Activated naive CD4-positive, alpha-beta T cell treated with anti-CD3 and anti-CD28 coated beads, Interleukin-2, amount 50 U/mL, for 24 hours (primary cell): ENCODE data around the gene STAT5B.
A peak's percentile ranks its signal among the peaks of the same experiment; 100 is the strongest.

ENCODE experiments used
- H3K27ac Mint-ChIP-seq: one replicate; pipeline ENCODE4 v1.8.0; 2021; ENCODE audit warnings: mild to moderate bottlenecking, mixed read lengths
- H3K27me3 Mint-ChIP-seq: one replicate; pipeline ENCODE4 v1.8.0; 2021; ENCODE audit warnings: mixed read lengths
- H3K36me3 Mint-ChIP-seq: one replicate; pipeline ENCODE4 v1.8.0; 2021; ENCODE audit warnings: mixed read lengths
- H3K4me1 Mint-ChIP-seq: one replicate; pipeline ENCODE4 v1.8.0; 2021; ENCODE audit warnings: mixed read lengths
- H3K4me3 Mint-ChIP-seq: one replicate; pipeline ENCODE4 v1.8.0; 2021; ENCODE audit warnings: mild to moderate bottlenecking, mixed read lengths
- H3K9me3 Mint-ChIP-seq: one replicate; pipeline ENCODE4 v1.8.0; 2021; ENCODE audit warnings: mixed read lengths

STAT5B gene

GRCh38 chr17:42159796-42160530 lies 116.2 kb downstream of the STAT5B start:
- no peaks in the 10 kb centered on the region for H3K9me3 Mint-ChIP-seq
- peaks cover 5% of the 10 kb centered on the region for H3K4me1 Mint-ChIP-seq
- H3K36me3 Mint-ChIP-seq: no peaks in the 10 kb centered on the region
- no peak overlapping the region for H3K4me3 Mint-ChIP-seq
- no peaks in the 10 kb centered on the region for H3K27me3 Mint-ChIP-seq
- no peak overlapping the region for H3K27ac Mint-ChIP-seq

GRCh38 chr17:42155614-42156045 lies 120.6 kb downstream of the STAT5B start:
- H3K9me3 Mint-ChIP-seq: no peaks in the 10 kb centered on the region
- peak overlapping the region; percentile 47 for H3K27ac Mint-ChIP-seq
- H3K4me3 Mint-ChIP-seq: peak overlapping the region; percentile 99
- peaks cover 4% of the 10 kb centered on the region for H3K36me3 Mint-ChIP-seq
- peaks cover 32% of the 10 kb centered on the region for H3K4me1 Mint-ChIP-seq
- no peaks in the 10 kb centered on the region for H3K27me3 Mint-ChIP-seq

DNA sequence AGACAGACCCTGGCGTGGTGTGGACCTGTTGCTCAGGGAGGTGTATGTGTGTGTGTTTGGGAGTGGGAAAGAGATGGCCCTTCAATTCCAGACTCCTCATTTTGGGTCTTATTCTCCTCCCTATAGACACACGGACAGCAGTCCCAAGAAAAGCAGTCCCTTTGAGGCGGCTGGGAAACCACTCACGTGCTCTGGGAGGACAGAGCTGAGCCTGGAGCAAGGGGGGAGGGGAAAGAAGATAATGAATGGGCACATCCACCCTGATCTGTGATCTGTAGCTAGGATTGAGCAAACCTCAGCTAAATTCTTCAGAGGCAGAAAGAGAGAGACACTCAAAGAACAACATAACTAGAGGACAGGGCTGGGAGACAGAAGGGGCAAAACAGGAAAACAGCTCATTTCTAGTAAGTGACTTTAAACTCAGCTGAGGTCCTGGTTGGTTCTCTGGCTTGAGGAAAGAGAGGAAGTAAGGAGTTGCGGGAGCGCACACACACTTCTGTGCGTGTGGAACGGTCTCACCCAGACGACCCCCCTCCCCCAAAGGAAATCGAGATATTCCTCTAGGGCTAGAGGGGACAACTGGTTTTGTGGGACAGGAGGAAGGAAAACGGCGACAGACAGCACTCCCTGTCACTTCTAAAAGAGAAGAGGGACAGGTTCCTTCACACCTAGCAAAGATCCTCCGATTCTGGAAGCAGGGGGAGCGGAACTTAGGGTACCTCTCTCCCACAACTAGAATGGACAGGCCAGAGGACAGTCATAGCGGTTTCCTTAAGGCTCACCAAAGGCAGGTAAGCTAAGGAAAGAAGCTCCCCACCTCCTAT lies 122.1 kb downstream of the STAT5B start:
- Mint-ChIP-seq H3K36me3 (peaks cover 4% of the 10 kb centered on the region), H3K4me1 (peaks cover 34% of the 10 kb centered on the region), H3K27ac (peak overlapping the region; percentile 98), H3K9me3 (no peaks in the 10 kb centered on the region), H3K27me3 (no peaks in the 10 kb centered on the region), H3K4me3 (peak overlapping the region; percentile 99)
